VCaP (cell line): Measurements from ENCODE around the gene AMACR.

Source experiments
- H3K27ac ChIP-seq: fragments of 450-650 bp; 2 replicates; pipeline ENCODE4 v1.5.1; 2017
- TF ChIP-seq, protein P1 (sequence below): fragments of 450-650 bp; conservative IDR thresholded peaks from 2 replicates; pipeline ENCODE4 v1.5.1; 2017; ENCODE audit warnings: mild to moderate bottlenecking, moderate library complexity

Gene AMACR

DNA sequence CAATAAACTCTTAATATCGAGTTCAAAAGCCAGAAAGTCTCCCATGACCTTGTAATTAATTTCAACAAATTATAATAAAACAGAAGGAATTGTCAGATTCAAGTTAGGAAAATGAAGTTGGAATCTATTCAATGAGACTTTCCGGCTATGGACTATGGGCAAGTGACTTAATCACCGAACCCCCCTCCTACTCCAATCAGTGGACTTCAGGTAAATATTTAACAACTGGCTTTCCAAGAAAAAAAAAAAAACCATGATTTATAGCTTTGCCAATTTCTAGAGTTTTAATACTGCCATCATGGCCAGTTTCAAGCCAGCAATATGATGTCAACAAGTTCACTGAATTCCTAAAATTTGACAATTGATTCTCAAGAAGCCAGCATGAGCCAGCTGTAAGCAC is 27.8 kb downstream of the AMACR start:
- H3K27ac ChIP-seq = no peak overlapping the region
- TF ChIP-seq, protein P1, sequence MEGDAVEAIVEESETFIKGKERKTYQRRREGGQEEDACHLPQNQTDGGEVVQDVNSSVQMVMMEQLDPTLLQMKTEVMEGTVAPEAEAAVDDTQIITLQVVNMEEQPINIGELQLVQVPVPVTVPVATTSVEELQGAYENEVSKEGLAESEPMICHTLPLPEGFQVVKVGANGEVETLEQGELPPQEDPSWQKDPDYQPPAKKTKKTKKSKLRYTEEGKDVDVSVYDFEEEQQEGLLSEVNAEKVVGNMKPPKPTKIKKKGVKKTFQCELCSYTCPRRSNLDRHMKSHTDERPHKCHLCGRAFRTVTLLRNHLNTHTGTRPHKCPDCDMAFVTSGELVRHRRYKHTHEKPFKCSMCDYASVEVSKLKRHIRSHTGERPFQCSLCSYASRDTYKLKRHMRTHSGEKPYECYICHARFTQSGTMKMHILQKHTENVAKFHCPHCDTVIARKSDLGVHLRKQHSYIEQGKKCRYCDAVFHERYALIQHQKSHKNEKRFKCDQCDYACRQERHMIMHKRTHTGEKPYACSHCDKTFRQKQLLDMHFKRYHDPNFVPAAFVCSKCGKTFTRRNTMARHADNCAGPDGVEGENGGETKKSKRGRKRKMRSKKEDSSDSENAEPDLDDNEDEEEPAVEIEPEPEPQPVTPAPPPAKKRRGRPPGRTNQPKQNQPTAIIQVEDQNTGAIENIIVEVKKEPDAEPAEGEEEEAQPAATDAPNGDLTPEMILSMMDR = no peak

DNA sequence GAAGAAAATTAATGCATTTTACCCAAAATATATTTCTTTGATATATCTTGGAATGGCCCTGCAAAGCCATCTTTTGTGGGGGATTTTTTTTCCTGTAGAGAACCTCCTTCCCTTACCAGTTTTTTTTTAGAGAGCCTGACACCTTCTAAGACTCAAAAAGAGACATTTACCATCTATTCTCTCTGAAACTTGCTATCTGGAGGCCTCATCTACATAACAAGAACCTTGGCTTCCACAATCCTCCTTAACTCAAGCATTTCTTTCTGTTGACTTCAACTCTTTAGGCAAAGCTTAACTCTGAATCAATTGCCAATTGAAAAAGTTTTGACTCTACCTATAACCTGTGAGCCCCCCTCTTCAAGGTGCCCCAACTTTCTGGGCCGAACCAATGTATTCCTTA is 29.5 kb downstream of the AMACR start:
- no peak overlapping the region for H3K27ac ChIP-seq
- TF ChIP-seq, protein P1 = no peak

DNA sequence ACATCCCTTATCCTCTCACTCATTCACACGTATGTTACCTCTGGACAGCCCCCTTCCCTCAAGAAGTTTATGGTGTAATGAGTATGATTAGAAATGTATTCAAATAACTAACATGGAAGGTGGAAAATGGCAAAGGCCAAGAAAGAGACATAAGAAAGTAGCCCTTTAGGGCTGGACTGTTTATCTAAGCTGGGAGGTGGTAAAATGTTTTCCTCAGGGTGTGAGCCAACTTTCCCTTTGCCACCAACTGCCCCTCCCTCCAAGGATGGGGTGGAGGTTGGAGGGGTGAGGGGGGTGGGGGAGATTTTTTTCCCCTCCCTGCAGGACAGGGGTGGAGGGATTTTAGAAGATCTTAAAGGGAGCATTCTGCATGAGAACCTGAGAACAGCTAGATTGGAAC is 31.5 kb downstream of the AMACR start:
- H3K27ac ChIP-seq = peak overlapping the region; percentile 48
- TF ChIP-seq, protein P1 = no peak

DNA sequence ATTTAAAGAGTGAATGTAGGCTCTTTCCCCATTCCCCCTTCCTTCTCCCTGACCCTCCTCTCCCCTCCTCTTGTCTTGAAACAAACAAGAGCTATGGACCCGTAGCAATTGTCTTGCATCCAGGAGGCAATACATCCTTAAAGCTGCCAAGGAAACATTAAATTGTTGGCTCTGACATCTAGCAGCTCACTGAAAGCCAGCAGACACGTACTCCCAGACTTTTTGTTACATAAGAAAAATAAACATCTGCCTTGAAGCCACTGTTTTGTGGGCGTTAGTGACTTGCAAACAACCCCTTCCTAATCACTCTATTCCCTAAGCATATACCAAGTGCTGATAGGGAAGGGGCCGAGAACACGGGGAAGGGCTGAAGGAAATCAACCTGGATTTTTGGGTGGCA is 32.0 kb downstream of the AMACR start:
- H3K27ac ChIP-seq = peak overlapping the region; percentile 48
- TF ChIP-seq, protein P1 = no peak

DNA sequence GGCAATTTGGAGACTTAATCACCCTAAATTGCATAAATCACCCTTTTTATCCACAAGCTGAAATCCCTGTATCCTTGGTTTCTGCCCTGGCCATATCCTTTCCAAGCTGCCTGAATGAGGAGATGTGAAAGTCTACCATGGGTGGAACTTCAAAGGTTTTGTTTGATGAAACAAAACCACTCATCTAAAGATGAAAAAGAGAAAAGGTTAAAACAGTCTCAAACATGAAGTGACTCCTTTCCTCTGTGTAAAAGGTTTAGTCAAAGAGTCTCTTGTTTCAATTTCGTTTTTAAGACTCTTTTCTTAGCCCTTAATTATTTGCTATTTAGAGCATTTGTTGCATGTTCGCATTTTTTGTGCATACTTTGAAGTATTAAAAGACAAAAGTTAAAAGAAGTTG is 34.6 kb downstream of the AMACR start:
- TF ChIP-seq, protein P1 = no peak
- no peak overlapping the region for H3K27ac ChIP-seq

DNA sequence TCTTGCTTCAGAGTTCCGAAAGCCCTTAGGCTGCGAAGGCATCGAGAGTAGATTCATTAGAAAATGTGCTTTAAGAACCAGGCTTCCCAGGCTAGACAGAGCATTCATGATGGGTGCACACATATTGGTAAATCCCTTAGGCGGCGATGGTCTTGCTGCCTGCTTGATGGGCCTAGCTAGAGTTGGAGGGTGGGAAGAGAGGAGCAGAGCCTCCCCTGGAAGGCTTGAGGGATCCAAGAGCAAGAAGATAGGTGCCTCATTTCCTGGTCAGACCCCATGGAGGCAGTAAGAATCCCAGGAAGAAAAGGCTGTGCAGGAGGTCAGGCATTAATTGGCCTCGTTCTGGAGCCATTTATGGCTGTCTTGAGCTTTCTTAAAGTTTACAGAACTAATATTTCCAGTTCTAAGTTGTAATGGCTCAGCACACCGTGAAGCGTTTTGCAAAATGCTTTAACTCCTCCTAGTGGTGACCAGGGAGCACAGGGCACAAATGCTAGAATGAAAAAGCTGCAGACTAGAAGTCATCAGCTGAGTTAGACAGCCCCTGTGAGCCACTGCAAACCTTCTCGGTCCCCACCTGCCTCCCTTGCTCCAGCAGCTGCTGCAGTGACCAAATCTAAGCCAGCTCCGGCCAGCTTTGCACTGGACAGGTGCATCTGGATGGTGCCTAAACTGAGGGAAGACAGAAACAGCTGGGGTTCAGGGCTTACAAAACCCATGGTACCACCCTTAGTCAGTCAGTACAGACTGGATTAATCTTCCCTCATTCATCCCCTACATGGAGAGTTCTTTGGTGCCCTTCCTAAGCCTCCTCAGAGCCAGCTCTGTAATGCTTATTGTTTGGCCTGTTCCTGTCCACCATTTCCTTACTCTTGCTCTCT is 38.0 kb downstream of the AMACR start:
- TF ChIP-seq, protein P1 = peak; percentile 83
- no peak overlapping the region for H3K27ac ChIP-seq

DNA sequence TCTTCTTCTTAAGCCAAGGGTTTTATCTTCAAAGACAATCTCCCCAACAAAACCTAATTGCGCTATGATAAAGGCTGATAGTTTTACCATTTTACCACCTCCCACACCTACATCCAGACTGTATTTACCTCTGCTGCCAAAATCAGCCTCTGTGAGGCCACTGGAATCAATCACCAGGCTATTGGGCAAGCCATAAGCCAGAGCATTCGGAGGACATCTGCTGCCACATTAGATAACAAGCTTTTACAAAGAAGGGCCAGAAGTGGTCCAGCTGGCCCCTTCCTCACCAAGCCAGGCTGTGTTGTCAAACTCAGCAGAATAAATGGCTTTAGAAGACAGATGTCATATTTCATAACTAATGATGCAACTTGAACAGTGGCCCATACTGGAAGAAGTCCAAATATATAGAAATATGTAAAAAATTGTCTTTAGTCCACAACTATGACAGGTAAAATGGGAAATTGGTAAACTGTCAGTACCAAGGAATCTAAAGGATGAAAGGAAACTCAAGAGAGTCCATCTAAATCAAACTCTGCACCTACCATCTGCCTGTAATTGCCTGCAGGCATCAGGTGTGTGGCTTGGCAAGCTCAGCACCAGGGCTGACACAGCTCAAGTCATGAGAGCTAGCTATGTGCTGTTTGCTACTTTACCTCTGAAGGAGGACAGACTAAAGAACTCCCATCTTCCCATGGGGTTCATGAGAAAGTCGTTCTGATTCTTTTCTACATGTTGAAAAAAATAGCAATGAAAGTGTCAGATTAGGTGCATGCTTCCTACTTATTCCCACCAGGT is 39.4 kb downstream of the AMACR start:
- TF ChIP-seq, protein P1 = no peak; the same call in 1 of the 2 replicates
- no peak overlapping the region for H3K27ac ChIP-seq
